Parietal lobe (tissue), 2 donors: ENCODE data around the gene TGFBI. TPM values are rescaled to one million over a fixed set of nuclear protein-coding genes. Genes with fewer than 3 reads are reported as not detected.

Source experiments
- small RNA-seq: library from RNA; depleted of rRNA; stranded (forward); fragments of <200 nt; gene quantifications from one replicate; pipeline ENCODE3, GENCODE V24; 2014; ENCODE audit warnings: low replicate concordance
- total RNA-seq: library from RNA; depleted of rRNA; stranded (reverse); fragments of >200 nt; gene quantifications from one replicate; pipeline ENCODE4 v1.2.3, GENCODE V29; 2014

The TGFBI gene
- total RNA-seq, result 2.8 TPM

DNA sequence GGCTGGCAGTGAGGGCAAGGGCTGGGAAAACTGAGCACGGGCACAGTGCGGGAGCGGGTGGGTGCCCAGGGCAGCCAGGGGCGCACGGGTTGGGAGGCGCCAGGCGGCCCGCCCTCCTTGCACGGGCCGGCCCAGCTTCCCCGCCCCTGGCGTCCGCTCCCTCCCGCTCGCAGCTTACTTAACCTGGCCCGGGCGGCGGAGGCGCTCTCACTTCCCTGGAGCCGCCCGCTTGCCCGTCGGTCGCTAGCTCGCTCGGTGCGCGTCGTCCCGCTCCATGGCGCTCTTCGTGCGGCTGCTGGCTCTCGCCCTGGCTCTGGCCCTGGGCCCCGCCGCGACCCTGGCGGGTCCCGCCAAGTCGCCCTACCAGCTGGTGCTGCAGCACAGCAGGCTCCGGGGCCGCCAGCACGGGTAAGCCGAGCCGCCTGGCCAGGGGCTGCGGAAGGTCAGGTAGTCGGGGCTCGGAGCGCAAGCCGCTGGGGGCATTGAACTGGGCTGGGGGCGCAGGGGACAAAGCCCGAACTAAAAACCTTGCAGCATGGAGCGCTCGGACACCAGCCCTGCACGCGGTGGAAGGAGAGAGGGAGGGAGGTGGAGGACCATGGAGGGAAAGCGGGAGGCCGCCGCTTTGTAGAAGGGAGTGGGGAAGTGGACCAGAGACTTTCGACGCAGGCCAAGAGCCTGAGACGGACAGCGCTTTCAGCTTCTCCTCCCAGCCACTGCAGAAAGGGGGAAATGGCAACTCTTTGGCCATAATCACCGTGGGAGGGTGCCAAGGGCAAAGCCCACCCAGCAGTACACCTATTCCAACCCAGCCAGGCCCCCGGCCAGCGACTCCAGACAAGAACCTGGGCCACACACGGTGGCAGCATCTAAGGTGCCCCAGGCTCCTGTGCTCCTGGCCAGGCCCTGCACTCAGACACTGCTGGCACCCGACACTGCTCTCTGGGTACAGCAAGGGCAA lies at the start of gene TGFBI:
Gene TGFBI (plus strand): TSS at position 207 of the 961 bp plus-strand sequence. CDS start 68 bp downstream, at position 275.

Small RNA genes within 50 kb of the gene (small RNA-seq; reads per million reads assigned to genes)
- gene VTRNA2-1, result not detected

Other genes with a start within 250 kb of the TGFBI start
- 0.31 TPM for gene SLC25A48, start 194.3 kb upstream of the TGFBI start, total RNA-seq
- gene IL9, start 133.1 kb upstream of the TGFBI start, total RNA-seq, result not detected
- not detected for gene LECT2, start 74.0 kb upstream of the TGFBI start, total RNA-seq
- 41.3 TPM for gene SMAD5, start 103.9 kb downstream of the TGFBI start, total RNA-seq
- gene SMIM32, start 164.2 kb downstream of the TGFBI start, total RNA-seq, result 0.63 TPM